Parathyroid adenoma (tissue), 2 donors: Measurements from ENCODE around the gene FRAT1.

ENCODE experiments used
- H2AFZ ChIP-seq: fragments of 300-600 bp; sonication (generic); one replicate; pipeline ENCODE4 v1.7.0; 2017; ENCODE audit warnings: antibody characterized with exemption, mild to moderate bottlenecking
- H3K27ac ChIP-seq: fragments of 300-600 bp; sonication (generic); one replicate; pipeline ENCODE4 v1.7.0; 2017
- H3K27me3 ChIP-seq: fragments of 300-600 bp; sonication (generic); one replicate; pipeline ENCODE4 v1.7.0; 2017; ENCODE audit warnings: low read length; ENCODE audit not compliant: control insufficient read depth, insufficient read depth
- H3K36me3 ChIP-seq: fragments of 300-600 bp; sonication (generic); one replicate; pipeline ENCODE4 v1.7.0; 2017; ENCODE audit warnings: low read length; ENCODE audit not compliant: control insufficient read depth, insufficient read depth
- H3K4me1 ChIP-seq: fragments of 300-600 bp; sonication (generic); one replicate; pipeline ENCODE4 v1.7.0; 2017; ENCODE audit warnings: control low read depth
- H3K4me2 ChIP-seq: fragments of 300-600 bp; sonication (generic); one replicate; pipeline ENCODE4 v1.7.0; 2017; ENCODE audit warnings: low read length
- H3K4me3 ChIP-seq: fragments of 300-600 bp; sonication (generic); one replicate; pipeline ENCODE4 v1.7.0; 2017; ENCODE audit warnings: low read depth, low read length
- H3K79me2 ChIP-seq: fragments of 300-600 bp; sonication (generic); one replicate; pipeline ENCODE4 v1.7.0; 2017; ENCODE audit warnings: control low read depth
- H3K9ac ChIP-seq: fragments of 300-600 bp; sonication (generic); one replicate; pipeline ENCODE4 v1.7.0; 2017; ENCODE audit warnings: mild to moderate bottlenecking
- H3K9me3 ChIP-seq: fragments of 300-600 bp; sonication (generic); one replicate; pipeline ENCODE4 v1.7.0; 2017; ENCODE audit warnings: low read length; ENCODE audit not compliant: control insufficient read depth
- TF ChIP-seq, protein P1 (sequence below): fragments of 300-600 bp; sonication (generic); IDR thresholded peaks from one replicate; pipeline ENCODE4 v1.7.0; 2017; ENCODE audit warnings: antibody characterized with exemption, mild to moderate bottlenecking
- donor health status: primary hyperparathyroidism.

FRAT1 gene

DNA sequence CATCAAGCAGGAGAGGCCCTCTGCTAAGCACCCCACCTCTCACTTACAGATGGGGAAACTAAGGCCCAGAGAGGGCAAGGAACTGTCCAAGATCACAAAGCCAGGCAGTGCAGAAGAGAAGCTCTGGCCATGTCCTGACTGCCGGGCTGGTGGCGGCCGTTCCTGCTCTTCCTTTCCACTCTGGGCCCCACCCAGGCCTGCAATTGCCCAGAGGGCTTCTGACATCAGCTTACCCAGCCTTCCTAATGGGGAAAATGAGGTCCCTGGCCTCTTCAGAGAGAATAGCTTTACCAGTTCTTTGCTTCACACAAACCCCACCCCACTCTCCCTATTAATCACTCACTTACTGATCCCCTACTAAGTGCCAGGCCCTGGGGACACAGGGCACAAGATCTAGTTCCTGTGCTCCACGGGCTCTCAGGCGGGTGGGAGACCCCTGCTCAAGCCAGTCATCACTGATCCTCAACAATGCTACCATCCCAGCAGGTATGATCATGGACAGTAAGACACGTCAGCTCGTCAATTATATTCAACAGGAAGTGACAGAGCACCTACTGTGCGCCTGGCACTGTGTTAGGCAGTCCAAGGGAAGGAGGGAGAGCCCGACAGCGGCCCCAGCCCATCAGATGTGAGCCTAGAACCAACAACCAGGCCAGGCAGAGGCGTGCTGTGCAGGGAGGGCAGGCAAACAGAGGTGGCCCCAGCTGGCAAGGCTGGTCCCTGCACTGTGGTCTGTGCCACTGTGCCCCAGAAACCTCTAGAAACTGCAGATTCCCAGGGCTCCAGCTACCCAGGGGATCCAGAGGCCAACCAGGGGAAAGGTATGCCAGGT is 41.9 kb downstream of the FRAT1 start:
- H3K4me3 ChIP-seq, result no peak overlapping the region
- H3K4me2 ChIP-seq, result no peak overlapping the region
- no peaks in the 10 kb centered on the region for H3K9me3 ChIP-seq
- no peaks in the 10 kb centered on the region for H3K79me2 ChIP-seq
- no peak overlapping the region for H2AFZ ChIP-seq
- no peaks in the 10 kb centered on the region for H3K4me1 ChIP-seq
- H3K27ac ChIP-seq, result no peak overlapping the region
- H3K27me3 ChIP-seq, result no peaks in the 10 kb centered on the region
- no peaks in the 10 kb centered on the region for H3K36me3 ChIP-seq
- no peak overlapping the region for H3K9ac ChIP-seq
- TF ChIP-seq, protein P1, sequence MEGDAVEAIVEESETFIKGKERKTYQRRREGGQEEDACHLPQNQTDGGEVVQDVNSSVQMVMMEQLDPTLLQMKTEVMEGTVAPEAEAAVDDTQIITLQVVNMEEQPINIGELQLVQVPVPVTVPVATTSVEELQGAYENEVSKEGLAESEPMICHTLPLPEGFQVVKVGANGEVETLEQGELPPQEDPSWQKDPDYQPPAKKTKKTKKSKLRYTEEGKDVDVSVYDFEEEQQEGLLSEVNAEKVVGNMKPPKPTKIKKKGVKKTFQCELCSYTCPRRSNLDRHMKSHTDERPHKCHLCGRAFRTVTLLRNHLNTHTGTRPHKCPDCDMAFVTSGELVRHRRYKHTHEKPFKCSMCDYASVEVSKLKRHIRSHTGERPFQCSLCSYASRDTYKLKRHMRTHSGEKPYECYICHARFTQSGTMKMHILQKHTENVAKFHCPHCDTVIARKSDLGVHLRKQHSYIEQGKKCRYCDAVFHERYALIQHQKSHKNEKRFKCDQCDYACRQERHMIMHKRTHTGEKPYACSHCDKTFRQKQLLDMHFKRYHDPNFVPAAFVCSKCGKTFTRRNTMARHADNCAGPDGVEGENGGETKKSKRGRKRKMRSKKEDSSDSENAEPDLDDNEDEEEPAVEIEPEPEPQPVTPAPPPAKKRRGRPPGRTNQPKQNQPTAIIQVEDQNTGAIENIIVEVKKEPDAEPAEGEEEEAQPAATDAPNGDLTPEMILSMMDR, result no peak

DNA sequence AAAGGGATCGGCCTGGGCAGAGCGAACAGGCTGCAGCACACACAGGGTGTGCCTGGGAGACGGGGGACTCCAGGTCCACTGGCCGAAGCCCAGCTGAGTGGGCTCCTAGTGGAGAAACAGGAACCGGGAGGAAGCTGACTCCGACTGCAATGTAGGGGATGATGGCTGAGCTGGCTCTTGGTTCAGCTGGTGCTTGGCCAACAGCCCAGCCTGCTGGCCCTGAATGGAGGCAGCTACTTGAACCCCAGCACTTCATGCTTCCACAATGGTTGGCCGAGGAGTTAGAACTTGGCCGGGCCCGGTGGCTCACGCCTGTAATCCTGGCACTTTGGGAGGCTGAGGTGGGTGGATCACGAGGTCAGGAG is 42.4 kb downstream of the FRAT1 start:
- H3K27me3 ChIP-seq, result no peaks in the 10 kb centered on the region
- TF ChIP-seq, protein P1, result no peak
- no peak overlapping the region for H3K4me3 ChIP-seq
- no peak overlapping the region for H2AFZ ChIP-seq
- H3K9me3 ChIP-seq, result no peaks in the 10 kb centered on the region
- H3K4me1 ChIP-seq, result no peaks in the 10 kb centered on the region
- H3K9ac ChIP-seq, result no peak overlapping the region
- no peak overlapping the region for H3K27ac ChIP-seq
- no peaks in the 10 kb centered on the region for H3K79me2 ChIP-seq
- no peak overlapping the region for H3K4me2 ChIP-seq
- no peaks in the 10 kb centered on the region for H3K36me3 ChIP-seq

DNA sequence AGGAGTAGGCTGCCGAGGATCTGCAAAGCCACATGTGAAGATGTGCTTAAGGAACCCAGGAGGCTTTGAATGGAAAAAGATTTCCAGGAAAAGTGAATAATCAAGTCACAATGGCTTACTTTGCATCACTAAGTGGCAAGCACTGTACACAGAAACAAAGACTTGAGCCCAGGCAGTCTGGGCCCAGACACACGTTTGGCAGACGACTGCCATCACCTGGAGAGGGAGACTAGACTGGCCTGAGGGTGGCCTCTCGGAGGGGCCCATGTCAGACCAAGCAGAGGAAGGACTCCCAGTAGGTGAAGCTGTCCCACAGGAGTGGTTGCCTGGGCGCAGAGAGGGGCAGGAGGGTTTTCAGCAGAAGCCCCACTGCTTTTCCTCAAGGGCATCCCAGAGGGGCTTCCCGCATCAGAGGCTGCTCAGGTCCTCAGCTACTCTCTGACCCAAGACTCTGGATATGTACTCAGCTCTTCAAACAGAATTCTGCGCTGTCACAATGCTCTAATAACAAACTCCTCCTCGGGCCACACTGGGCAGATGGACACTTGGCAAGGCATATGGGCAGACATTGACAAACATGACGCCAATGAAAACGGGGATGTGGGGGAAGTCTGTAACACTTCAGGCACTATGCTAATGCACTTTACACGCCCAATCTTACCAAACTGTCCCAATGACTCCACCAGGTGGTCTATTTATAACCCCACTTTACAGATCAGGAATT is 43.4 kb downstream of the FRAT1 start:
- Histone ChIP-seq H3K79me2 (no peaks in the 10 kb centered on the region), H3K4me3 (no peak overlapping the region), H3K4me2 (no peak overlapping the region), H3K27me3 (no peaks in the 10 kb centered on the region), H3K4me1 (no peaks in the 10 kb centered on the region), H3K9me3 (no peaks in the 10 kb centered on the region), H2AFZ (no peak overlapping the region), H3K9ac (no peak overlapping the region), H3K36me3 (no peaks in the 10 kb centered on the region), H3K27ac (no peak overlapping the region)
- TF ChIP-seq, protein P1, result no peak

DNA sequence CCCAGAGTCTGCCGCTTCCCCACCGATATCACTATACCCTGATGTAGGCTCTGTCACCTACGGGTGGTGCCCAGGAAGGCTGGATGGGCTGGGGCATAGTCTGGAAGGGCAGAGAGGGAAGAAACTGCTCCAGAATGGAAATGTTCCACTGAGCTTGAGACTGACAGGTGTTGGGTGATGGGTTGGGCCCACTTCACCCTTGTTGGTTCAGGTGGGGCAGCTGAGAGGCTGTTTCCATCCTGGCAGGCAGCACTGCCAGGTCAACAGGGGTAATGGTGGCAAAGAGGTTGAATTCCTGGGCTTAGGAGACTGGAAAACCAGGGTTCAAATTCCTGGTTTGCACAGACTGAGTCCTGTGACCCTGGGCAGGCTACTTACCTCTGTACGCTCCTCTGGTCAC is 44.0 kb downstream of the FRAT1 start:
- Histone ChIP-seq H3K9ac (no peak overlapping the region), H3K79me2 (no peaks in the 10 kb centered on the region), H3K27ac (no peak overlapping the region), H3K36me3 (no peaks in the 10 kb centered on the region), H3K4me1 (no peaks in the 10 kb centered on the region), H3K27me3 (no peaks in the 10 kb centered on the region), H3K4me3 (no peak overlapping the region), H3K4me2 (no peak overlapping the region), H3K9me3 (no peaks in the 10 kb centered on the region), H2AFZ (no peak overlapping the region)
- TF ChIP-seq, protein P1, result no peak
